H1 (cell line): ENCODE data around the gene E2F3. TPM values are rescaled to one million over a fixed set of nuclear protein-coding genes. Genes with fewer than 3 reads are reported as not detected.

ENCODE experiments used
- CTCF ChIA-PET: fragments of 300-600 bp; sonication (Branson Sonifier 250); formaldehyde crosslinking; loops from one replicate; lab custom pipeline; 2021; ENCODE audit not compliant: partially characterized antibody; lab: Charles Lee
- POLR2A ChIA-PET: fragments of 300-600 bp; sonication (Branson Sonifier 250); formaldehyde crosslinking; loops from one replicate; lab custom pipeline; 2021; ENCODE audit warnings: inconsistent platforms; ENCODE audit not compliant: partially characterized antibody; lab: Charles Lee
- DNase-seq, 2 experiments: peaks; one replicate each; pipeline versions ENCODE4 v3.0.0 to v3.0.0-alpha.2; 2010 to 2022; ENCODE audit warnings: low spot score in 2 of 2, low read depth in 1 of 2, mixed read lengths in 1 of 2
- FAIRE-seq: peaks from 2 replicates; lab custom pipeline; 2011; peaks lifted over from hg19 to GRCh38; lab: Jason Lieb, UNC
- H2AFZ ChIP-seq: 2 replicates; pipeline ENCODE4 v1.8.1; 2012; ENCODE audit warnings: low read length, inconsistent platforms
- H2AK5ac ChIP-seq: 2 replicates; pipeline ENCODE4 v1.6.1; 2013; ENCODE audit warnings: low read depth, low read length
- H2BK120ac ChIP-seq: replicated peaks from 2 replicates; pipeline ENCODE3; 2013; ENCODE audit warnings: low read depth, low read length, inconsistent platforms
- H2BK12ac ChIP-seq: 2 replicates; pipeline ENCODE4 v1.6.1; 2013; ENCODE audit warnings: low read depth, low read length
- H2BK15ac ChIP-seq: 2 replicates; pipeline ENCODE4 v1.6.1; 2013; ENCODE audit warnings: low read length
- H2BK20ac ChIP-seq: 2 replicates; pipeline ENCODE4 v1.6.1; 2013; ENCODE audit warnings: low read length
- H2BK5ac ChIP-seq: 2 replicates; pipeline ENCODE4 v1.6.1; 2013; ENCODE audit warnings: low read depth, low read length
- H3K14ac ChIP-seq: 2 replicates; pipeline ENCODE4 v1.6.1; 2013; ENCODE audit warnings: inconsistent platforms; ENCODE audit not compliant: insufficient read length
- H3K18ac ChIP-seq: 2 replicates; pipeline ENCODE4 v1.6.1; 2013; ENCODE audit warnings: low read length; ENCODE audit errors: extremely low read depth
- H3K23ac ChIP-seq: 2 replicates; pipeline ENCODE4 v1.6.1; 2013; ENCODE audit warnings: inconsistent platforms; ENCODE audit not compliant: insufficient read length
- H3K23me2 ChIP-seq: 2 replicates; pipeline ENCODE4 v1.6.1; 2013; ENCODE audit warnings: low read depth, low read length
- H3K27ac ChIP-seq: 2 replicates; pipeline ENCODE4 v1.6.1; 2011; ENCODE audit warnings: low read depth, low read length, inconsistent platforms
- H3K27me3 ChIP-seq, 4 experiments: replicated peaks in 1 of 4; 1 replicate in 1 of 4; 2 replicates in 3 of 4; pipeline versions ENCODE4 v1.6.1 to v1.8.1; 2011 to 2013; ENCODE audit warnings: low read length in 3 of 4, mild to moderate bottlenecking in 3 of 4, inconsistent platforms in 2 of 4, mixed read lengths in 2 of 4, moderate library complexity in 1 of 4; ENCODE audit not compliant: control insufficient read depth in 3 of 4, insufficient read depth in 3 of 4; ENCODE audit errors: extremely low read depth in 1 of 4
- H3K36me3 ChIP-seq, 4 experiments: 2 replicates each; pipeline versions ENCODE4 v1.6.1 to v1.8.1; 2011 to 2013; ENCODE audit warnings: mild to moderate bottlenecking in 4 of 4, low read length in 3 of 4, moderate library complexity in 2 of 4, control low read depth in 1 of 4, inconsistent platforms in 1 of 4; ENCODE audit not compliant: insufficient read depth in 4 of 4, control insufficient read depth in 2 of 4
- H3K4ac ChIP-seq: replicated peaks from 2 replicates; pipeline ENCODE3; 2013; ENCODE audit warnings: low read length, low read depth, mixed read lengths, inconsistent platforms; ENCODE audit not compliant: insufficient read length
- H3K4me1 ChIP-seq, 4 experiments: replicated peaks in 1 of 4; 1 replicate in 1 of 4; 2 replicates in 3 of 4; pipeline versions ENCODE4 v1.6.1 to v1.8.1; 2011 to 2013; ENCODE audit warnings: low read length in 3 of 4, inconsistent platforms in 2 of 4, mixed read lengths in 1 of 4; ENCODE audit not compliant: insufficient read depth in 4 of 4, control insufficient read depth in 3 of 4
- H3K4me2 ChIP-seq, 2 experiments: 2 replicates each; pipeline versions ENCODE4 v1.6.1 to v1.8.1; 2011 to 2013; ENCODE audit warnings: low read depth in 2 of 2, low read length in 2 of 2, control low read depth in 1 of 2, inconsistent platforms in 1 of 2, mild to moderate bottlenecking in 1 of 2; ENCODE audit not compliant: insufficient read depth in 1 of 2
- H3K4me3 ChIP-seq, 4 experiments: fragments of 200-600, 300-600 bp in 1 of 4; sonication (generic), shearing (Covaris generic), sonication (Bioruptor Twin) in 1 of 4; 2 replicates each; pipeline versions ENCODE4 v1.5.1 to v1.8.1; 2011 to 2016; ENCODE audit warnings: low read length in 4 of 4, low read depth in 3 of 4, control low read depth in 2 of 4, inconsistent platforms in 2 of 4, mild to moderate bottlenecking in 2 of 4, mixed read lengths in 1 of 4, moderate library complexity in 1 of 4; ENCODE audit not compliant: insufficient read depth in 2 of 4; ENCODE audit errors: extremely low read depth in 1 of 4
- H3K56ac ChIP-seq: replicated peaks from 2 replicates; pipeline ENCODE3; 2013; ENCODE audit warnings: low read depth, mild to moderate bottlenecking, mixed read lengths, low read length, inconsistent platforms; ENCODE audit not compliant: insufficient read length
- H3K79me1 ChIP-seq: 2 replicates; pipeline ENCODE4 v1.6.1; 2013; ENCODE audit warnings: low read depth, low read length, control low read depth
- H3K79me2 ChIP-seq, 2 experiments: 2 replicates each; pipeline versions ENCODE4 v1.6.1 to v1.8.1; 2012 to 2013; ENCODE audit warnings: low read length in 2 of 2, mild to moderate bottlenecking in 2 of 2, inconsistent platforms in 1 of 2; ENCODE audit not compliant: insufficient read depth in 2 of 2, control insufficient read depth in 1 of 2
- H3K9ac ChIP-seq, 4 experiments: replicated peaks in 1 of 4; 1 replicate in 1 of 4; 2 replicates in 3 of 4; pipeline versions ENCODE4 v1.6.1 to v1.8.1; 2011 to 2013; ENCODE audit warnings: low read depth in 3 of 4, low read length in 3 of 4, control low read depth in 2 of 4, mild to moderate bottlenecking in 2 of 4, moderate library complexity in 2 of 4, inconsistent platforms in 1 of 4; ENCODE audit errors: extremely low read depth in 1 of 4
- H3K9me3 ChIP-seq, 2 experiments: 2 replicates each; pipeline versions ENCODE4 v1.6.1 to v1.8.1; 2012 to 2013; ENCODE audit warnings: mild to moderate bottlenecking in 2 of 2, moderate library complexity in 2 of 2, control low read depth in 1 of 2, inconsistent platforms in 1 of 2, low read depth in 1 of 2, low read length in 1 of 2, mixed read lengths in 1 of 2; ENCODE audit not compliant: insufficient read depth in 2 of 2
- H4K20me1 ChIP-seq, 2 experiments: replicated peaks in 1 of 2; 2 replicates each; pipeline versions ENCODE3 to v1.8.1; 2011 to 2013; ENCODE audit warnings: inconsistent platforms in 2 of 2, low read length in 2 of 2, mild to moderate bottlenecking in 1 of 2; ENCODE audit not compliant: insufficient read depth in 2 of 2, control insufficient read depth in 1 of 2
- H4K5ac ChIP-seq: 2 replicates; pipeline ENCODE4 v1.6.1; 2013; ENCODE audit warnings: low read length, low read depth, mixed read lengths, inconsistent platforms; ENCODE audit not compliant: insufficient read length
- H4K8ac ChIP-seq: 2 replicates; pipeline ENCODE4 v1.8.0; 2013; ENCODE audit warnings: mild to moderate bottlenecking, moderate library complexity, low read length, inconsistent platforms; ENCODE audit not compliant: insufficient read depth; ENCODE audit errors: extremely low read depth
- H4K91ac ChIP-seq: replicated peaks from 2 replicates; pipeline ENCODE3; 2013; ENCODE audit warnings: low read length, mixed read lengths, inconsistent platforms; ENCODE audit not compliant: insufficient read length
- EP300 ChIP-seq, 2 experiments: IDR thresholded peaks; 1 replicate in 1 of 2; 2 replicates in 1 of 2; pipeline ENCODE4 v1.6.1; 2011 to 2012; ENCODE audit warnings: low read depth in 2 of 2, low read length in 2 of 2, mild to moderate bottlenecking in 2 of 2, borderline replicate concordance in 1 of 2, inconsistent platforms in 1 of 2, moderate library complexity in 1 of 2
- GTF2F1 ChIP-seq: IDR thresholded peaks from 2 replicates; pipeline ENCODE4 v1.6.1; 2012; ENCODE audit warnings: low read depth, low read length, improper control_type of control experiment, borderline replicate concordance
- MAX ChIP-seq: IDR thresholded peaks from 2 replicates; pipeline ENCODE4 v1.6.1; 2012; ENCODE audit warnings: inconsistent platforms
- NRF1 ChIP-seq: IDR thresholded peaks from 2 replicates; pipeline ENCODE4 v1.6.1; 2011; ENCODE audit warnings: mild to moderate bottlenecking, low read depth, low read length, improper control_type of control experiment
- PHF8 ChIP-seq: fragments of 200-600 bp; sonication (generic); conservative IDR thresholded peaks from 2 replicates; pipeline ENCODE4 v1.7.1; 2012; ENCODE audit warnings: low read depth, mild to moderate bottlenecking, inconsistent platforms, low read length, moderate library complexity
- SP4 ChIP-seq: IDR thresholded peaks from 2 replicates; pipeline ENCODE4 v1.6.1; 2012; ENCODE audit warnings: low read length, inconsistent platforms
- TCF12 ChIP-seq: IDR thresholded peaks from 2 replicates; pipeline ENCODE4 v1.6.1; 2011; ENCODE audit warnings: low read depth, mild to moderate bottlenecking, low read length
- WGBS, 2 experiments: shearing (Covaris generic) in 1 of 2; methylation state at CpG; one replicate each; pipeline versions ENCODE4 v1.1.6 to v1.1.7; 2013 to 2015; ENCODE audit warnings: low lambda C conversion rate in 2 of 2, mixed read lengths in 2 of 2, inconsistent platforms in 1 of 2, low coverage in 1 of 2, missing lambda C conversion rate in 1 of 2; ENCODE audit not compliant: insufficient replicate concordance in 2 of 2, insufficient coverage in 1 of 2, insufficient read length in 1 of 2; ENCODE audit errors: extremely low coverage in 1 of 2, missing lambda C conversion rate in 1 of 2; 5-methylcytosine and 5-hydroxymethylcytosine counted together
- polyA plus RNA-seq, 7 experiments: library from polyadenylated mRNA; depleted of rRNA in 3 of 7; stranded (reverse) in 5 of 7; unstranded in 2 of 7; fragments of >200 nt in 5 of 7; fragments of 200-250 nt in 2 of 7; gene quantifications; 1 replicate in 5 of 7; 2 replicates in 1 of 7; 4 replicates in 1 of 7; pipeline versions ENCODE4 v1.2.1 to v1.2.3, GENCODE V29; 2011 to 2013; ENCODE audit warnings: missing spikeins in 2 of 7, mixed read lengths in 2 of 7
- total RNA-seq: library from RNA; stranded (reverse); fragmentation: NEBNext Ultra II Directional; extraction: Animal tissue kit (Norgen Biotek cat#: 25700); gene quantifications from 2 replicates; pipeline ENCODE4 v1.2.1, GENCODE V29; 2021

E2F3 gene
- total and polyA plus RNA-seq, 2 of the 8 experiments (the other 6 are each of a cell fraction or from before 2014, with no cell fraction given): 14.9 to 42.2 TPM

GRCh38 chr6:20441921-20442320, 40.2 kb downstream of the E2F3 start:
- Histone ChIP-seq H2BK20ac (no peak overlapping the region), H3K4me1 (peaks cover 0 to 10% (median 5%) of the 10 kb centered on the region in 4 experiments; a peak in 5 of 7 replicates), H3K14ac (no peak overlapping the region), H3K27me3 (no peaks in the 10 kb centered on the region), H3K4me2 (no peak overlapping the region), H3K9me3 (no peaks in the 10 kb centered on the region), H2AFZ (no peak overlapping the region), H4K20me1 (peaks cover 0 to 14% of the 10 kb centered on the region in 2 experiments), H3K4ac (no peak overlapping the region), H3K18ac (no peak overlapping the region), H3K23ac (no peak overlapping the region), H3K9ac (no peak overlapping the region), H3K79me1 (peaks cover 2% of the 10 kb centered on the region), H4K91ac (no peak overlapping the region), H2BK15ac (no peak overlapping the region), H4K8ac (no peak overlapping the region), H2AK5ac (no peak overlapping the region), H2BK12ac (no peak overlapping the region), H2BK120ac (no peak overlapping the region), H3K23me2 (no peaks in the 10 kb centered on the region), H4K5ac (no peak overlapping the region), H3K4me3 (no peak overlapping the region), H3K79me2 (peaks cover under 1 to 95% of the 10 kb centered on the region in 2 experiments), H3K27ac (no peak overlapping the region), H3K36me3 (no peaks in the 10 kb centered on the region; a peak in 4 of 8 replicates), H3K56ac (no peak overlapping the region), H2BK5ac (no peak overlapping the region)
- DNase-seq: no peak
- ChIA-PET POLR2A (no interaction called here), CTCF (interaction anchor here (0.7 kb wide), 1 partner anchor 1017 kb away, joined by 3 read pairs; no protein-coding TSS in a partner anchor)
- 81% methylated on average over 7 of the region's 7 CpGs; no CpG with 5 or more reads in 1 of the 2 experiments for WGBS, 2 experiments
- no peak for FAIRE-seq
- TF ChIP-seq SP4 (no peak), TCF12 (no peak), EP300 (IDR thresholded peaks at IDR 0.05; ENCODE audit: borderline replicate concordance in 1 of 2, low read depth in 2 of 2, low read length in 2 of 2) (no peak), MAX (no peak), NRF1 (no peak), PHF8 (no peak), GTF2F1 (no peak)
